Mesenchymal stem cell (in vitro differentiated cells and primary cell): ENCODE results near the gene B4GALT7.
"Not testable (repeated sequence)": the region's sequence is repeated elsewhere in the genome, so short reads cannot be mapped to it uniquely, and the experiment has no call there.

Source experiments
- DNase-seq: peaks from one replicate; pipeline ENCODE4 v3.0.0-alpha.2; 2013
- H2AFZ ChIP-seq: one replicate; pipeline ENCODE4 v1.6.1; 2013; ENCODE audit warnings: low read depth, mild to moderate bottlenecking, control low read depth, inconsistent platforms, low read length, moderate library complexity
- H2AK5ac ChIP-seq: 2 replicates; pipeline ENCODE4 v1.6.1; 2013; ENCODE audit warnings: low read length, moderate library complexity, mild to moderate bottlenecking, inconsistent platforms; ENCODE audit not compliant: severe bottlenecking
- H2BK120ac ChIP-seq: one replicate; pipeline ENCODE4 v1.6.1; 2013; ENCODE audit warnings: low read depth, mild to moderate bottlenecking, inconsistent platforms, low read length, moderate library complexity
- H2BK12ac ChIP-seq, 2 experiments: one replicate each; pipeline ENCODE4 v1.6.1; 2013; ENCODE audit warnings: inconsistent platforms in 2 of 2, low read length in 2 of 2, mild to moderate bottlenecking in 2 of 2, moderate library complexity in 2 of 2, control low read depth in 1 of 2
- H2BK15ac ChIP-seq: one replicate; pipeline ENCODE4 v1.6.1; 2013; ENCODE audit warnings: mild to moderate bottlenecking, low read depth, inconsistent platforms; ENCODE audit not compliant: poor library complexity, severe bottlenecking
- H2BK5ac ChIP-seq: 2 replicates; pipeline ENCODE4 v1.6.1; 2013; ENCODE audit warnings: low read depth, mild to moderate bottlenecking, low read length, control low read depth, inconsistent platforms; ENCODE audit not compliant: poor library complexity, severe bottlenecking
- H3K14ac ChIP-seq, 2 experiments: one replicate each; pipeline ENCODE4 v1.6.1; 2013; ENCODE audit warnings: inconsistent platforms in 2 of 2, low read length in 2 of 2, control low read depth in 1 of 2, mild to moderate bottlenecking in 1 of 2, moderate library complexity in 1 of 2
- H3K18ac ChIP-seq, 2 experiments: one replicate each; pipeline ENCODE4 v1.6.1; 2013; ENCODE audit warnings: inconsistent platforms in 2 of 2, low read length in 2 of 2, control low read depth in 1 of 2, low read depth in 1 of 2, mild to moderate bottlenecking in 1 of 2
- H3K23ac ChIP-seq, 2 experiments: one replicate each; pipeline ENCODE4 v1.6.1; 2013; ENCODE audit warnings: inconsistent platforms in 2 of 2, low read length in 2 of 2, mild to moderate bottlenecking in 2 of 2, moderate library complexity in 2 of 2, control low read depth in 1 of 2
- H3K27ac ChIP-seq: 2 replicates; pipeline ENCODE4 v1.5.1; 2013; ENCODE audit warnings: mild to moderate bottlenecking, moderate library complexity, low read length, control low read depth, inconsistent platforms; ENCODE audit not compliant: poor library complexity, severe bottlenecking
- H3K27me3 ChIP-seq, 2 experiments: 2 replicates each; pipeline versions ENCODE4 v1.6.1 to v1.7.0; 2013; ENCODE audit warnings: low read length in 2 of 2, mild to moderate bottlenecking in 2 of 2, moderate library complexity in 2 of 2, control low read depth in 1 of 2, inconsistent platforms in 1 of 2; ENCODE audit not compliant: control insufficient read depth in 1 of 2, insufficient read depth in 1 of 2
- H3K36me3 ChIP-seq, 2 experiments: 2 replicates each; pipeline versions ENCODE4 v1.6.1 to v1.7.0; 2013; ENCODE audit warnings: low read length in 2 of 2, control low read depth in 1 of 2, inconsistent platforms in 1 of 2, low read depth in 1 of 2, mild to moderate bottlenecking in 1 of 2; ENCODE audit not compliant: insufficient read depth in 2 of 2, control insufficient read depth in 1 of 2
- H3K4ac ChIP-seq, 2 experiments: one replicate each; pipeline ENCODE4 v1.6.1; 2013; ENCODE audit warnings: inconsistent platforms in 2 of 2, low read length in 2 of 2, mild to moderate bottlenecking in 2 of 2, moderate library complexity in 2 of 2, control low read depth in 1 of 2, low read depth in 1 of 2
- H3K4me1 ChIP-seq: 2 replicates; pipeline ENCODE4 v1.6.1; 2013; ENCODE audit warnings: low read depth, low read length, control low read depth; ENCODE audit not compliant: control insufficient read depth, insufficient read depth
- H3K4me2 ChIP-seq: 2 replicates; pipeline ENCODE4 v1.6.1; 2013; ENCODE audit warnings: low read length, mild to moderate bottlenecking, inconsistent platforms; ENCODE audit not compliant: poor library complexity, severe bottlenecking
- H3K4me3 ChIP-seq, 2 experiments: 2 replicates each; pipeline versions ENCODE4 v1.5.1 to v1.7.0; 2013; ENCODE audit warnings: low read length in 2 of 2, mild to moderate bottlenecking in 2 of 2, control low read depth in 1 of 2, low read depth in 1 of 2; ENCODE audit not compliant: insufficient read depth in 1 of 2
- H3K79me1 ChIP-seq: replicated peaks from 2 replicates; pipeline ENCODE4 v1.6.1; 2013; ENCODE audit warnings: mild to moderate bottlenecking, control low read depth, low read length, inconsistent platforms; ENCODE audit not compliant: poor library complexity, severe bottlenecking
- H3K9ac ChIP-seq: 2 replicates; pipeline ENCODE4 v1.7.0; 2013; ENCODE audit warnings: mild to moderate bottlenecking, low read length, moderate library complexity
- H3K9me3 ChIP-seq: 2 replicates; pipeline ENCODE4 v1.7.0; 2013; ENCODE audit warnings: mild to moderate bottlenecking, low read length; ENCODE audit not compliant: control insufficient read depth
- H4K8ac ChIP-seq: one replicate; pipeline ENCODE4 v1.6.1; 2013; ENCODE audit warnings: inconsistent platforms, mild to moderate bottlenecking, low read length, moderate library complexity
- H4K91ac ChIP-seq: one replicate; pipeline ENCODE4 v1.6.1; 2013; ENCODE audit warnings: mild to moderate bottlenecking, low read length, inconsistent platforms
- WGBS: methylation state at CpG from one replicate; pipeline ENCODE4 v1.1.7; 2013; ENCODE audit warnings: mixed read lengths; 5-methylcytosine and 5-hydroxymethylcytosine counted together

The B4GALT7 gene

GRCh38 chr5:177557796-177558195, 42.1 kb upstream of the B4GALT7 start:
- no peaks in the 10 kb centered on the region for H3K9me3 ChIP-seq
- no peak overlapping the region for H2BK12ac ChIP-seq
- no peak overlapping the region for H3K27ac ChIP-seq
- 81% methylated on average over 5 of the region's 5 CpGs for WGBS
- H3K18ac ChIP-seq, result no peak overlapping the region
- no peaks in the 10 kb centered on the region for H3K27me3 ChIP-seq
- H3K4me2 ChIP-seq, result no peak overlapping the region
- H2BK120ac ChIP-seq, result no peak overlapping the region
- peaks cover 10% of the 10 kb centered on the region for H3K4me1 ChIP-seq
- H4K8ac ChIP-seq, result no peak overlapping the region
- no peak overlapping the region for H3K23ac ChIP-seq
- no peak overlapping the region for H3K9ac ChIP-seq
- H2AK5ac ChIP-seq, result no peak overlapping the region
- no peak overlapping the region for H2BK15ac ChIP-seq
- no peak overlapping the region for H3K4ac ChIP-seq
- H2BK5ac ChIP-seq, result no peak overlapping the region
- peaks cover 0 to 3% of the 10 kb centered on the region in 2 experiments for H3K36me3 ChIP-seq
- H4K91ac ChIP-seq, result no peak overlapping the region
- no peak overlapping the region for H3K4me3 ChIP-seq
- no peak for DNase-seq
- peaks cover 3% of the 10 kb centered on the region for H3K79me1 ChIP-seq
- H2AFZ ChIP-seq, result no peak overlapping the region
- H3K14ac ChIP-seq, result no peak overlapping the region

- H3K18ac ChIP-seq, H3K4me3 ChIP-seq, H3K27ac ChIP-seq, H3K23ac ChIP-seq, H2AK5ac ChIP-seq, H2BK15ac ChIP-seq, H4K8ac ChIP-seq, H3K4me1 ChIP-seq, H3K36me3 ChIP-seq, H3K9me3 ChIP-seq, H2AFZ ChIP-seq, H2BK120ac ChIP-seq, H3K14ac ChIP-seq, H3K4ac ChIP-seq, H2BK5ac ChIP-seq, H4K91ac ChIP-seq, H3K79me1 ChIP-seq, H3K9ac ChIP-seq, DNase-seq, H2BK12ac ChIP-seq, H3K4me2 ChIP-seq: not testable (repeated sequence)
- peaks cover 0 to 12% of the 10 kb centered on the region in 2 experiments for H3K27me3 ChIP-seq
- 56% methylated on average over 5 of the region's 8 CpGs for WGBS
Measured at GRCh38 chr5:177559446-177559941, 40.4 kb upstream of the B4GALT7 start.

- Histone ChIP-seq H3K4me1 (no peaks in the 10 kb centered on the region), H2BK120ac (no peak overlapping the region), H3K4me2 (no peak overlapping the region), H3K27ac (no peak overlapping the region), H3K4me3 (no peak overlapping the region), H3K9ac (no peak overlapping the region), H3K9me3 (no peaks in the 10 kb centered on the region), H3K36me3 (no peaks in the 10 kb centered on the region), H4K8ac (no peak overlapping the region), H2AFZ (no peak overlapping the region), H2AK5ac (no peak overlapping the region), H3K14ac (no peak overlapping the region), H3K4ac (no peak overlapping the region), H3K79me1 (no peaks in the 10 kb centered on the region), H2BK12ac (no peak overlapping the region), H2BK5ac (no peak overlapping the region), H3K27me3 (peaks cover 6 to 45% of the 10 kb centered on the region in 2 experiments), H2BK15ac (no peak overlapping the region), H3K18ac (no peak overlapping the region), H4K91ac (no peak overlapping the region), H3K23ac (no peak overlapping the region)
- no peak for DNase-seq
- 77% methylated on average over 8 of the region's 8 CpGs for WGBS
Measured at GRCh38 chr5:177565046-177565445, 34.9 kb upstream of the B4GALT7 start.

- H2AFZ ChIP-seq, result no peak overlapping the region
- no peak overlapping the region for H3K18ac ChIP-seq
- H3K36me3 ChIP-seq, result no peaks in the 10 kb centered on the region
- no peaks in the 10 kb centered on the region for H3K9me3 ChIP-seq
- H3K79me1 ChIP-seq, result no peaks in the 10 kb centered on the region
- no peak overlapping the region for H2BK120ac ChIP-seq
- no peaks in the 10 kb centered on the region for H3K4me1 ChIP-seq
- no peak overlapping the region for H2BK12ac ChIP-seq
- H3K27ac ChIP-seq, result no peak overlapping the region
- no peak overlapping the region for H3K4me3 ChIP-seq
- H4K8ac ChIP-seq, result no peak overlapping the region
- WGBS, result 77% methylated on average over 7 of the region's 7 CpGs
- no peak for DNase-seq
- no peak overlapping the region for H3K23ac ChIP-seq
- no peak overlapping the region for H3K4ac ChIP-seq
- no peak overlapping the region for H2BK5ac ChIP-seq
- no peak overlapping the region for H2AK5ac ChIP-seq
- H3K27me3 ChIP-seq, result peaks cover 6 to 45% of the 10 kb centered on the region in 2 experiments
- H3K14ac ChIP-seq, result no peak overlapping the region
- H3K9ac ChIP-seq, result no peak overlapping the region
- no peak overlapping the region for H4K91ac ChIP-seq
- H2BK15ac ChIP-seq, result no peak overlapping the region
- H3K4me2 ChIP-seq, result no peak overlapping the region
Measured at GRCh38 chr5:177568326-177568725, 31.6 kb upstream of the B4GALT7 start.
